Heart left ventricle (tissue), 16 donors: Measurements from ENCODE around the gene EXOC4. TPM values are rescaled to one million over a fixed set of nuclear protein-coding genes. Genes with fewer than 3 reads are reported as not detected.
A peak's percentile ranks its signal among the peaks of the same experiment; 100 is the strongest.

Source experiments
- ATAC-seq, 4 donors: fragments of 200-7000 bp; cut with Tn5 transposase; one replicate each; pipeline ENCODE4 v1.9.1; 2020 to 2022; ENCODE audit warnings: moderate library complexity in 4 of 4, mild to moderate bottlenecking in 3 of 4, moderate number of reproducible peaks in 1 of 4
- DNase-seq, 5 donors: peaks; one replicate each; pipeline ENCODE4 v3.0.0-alpha.2; 2020
- H3K27ac ChIP-seq, 12 donors: fragments of 200-600 bp; sonication (generic) in 4 of 12; one replicate each; pipeline versions ENCODE4 v1.5.0 to v1.8.0; 2016 to 2022; ENCODE audit warnings: mild to moderate bottlenecking in 2 of 12
- H3K27me3 ChIP-seq, 9 donors: fragments of 200-600 bp; sonication (generic) in 2 of 9; one replicate each; pipeline versions ENCODE4 v1.5.1 to v1.8.0; 2016 to 2022; ENCODE audit warnings: mild to moderate bottlenecking in 3 of 9
- H3K36me3 ChIP-seq, 9 donors: fragments of 200-600 bp; sonication (generic) in 2 of 9; one replicate each; pipeline versions ENCODE4 v1.5.0 to v1.8.0; 2018 to 2022; ENCODE audit warnings: mild to moderate bottlenecking in 2 of 9
- H3K4me1 ChIP-seq, 12 donors: fragments of 200-600 bp; sonication (generic) in 4 of 12; one replicate each; pipeline versions ENCODE4 v1.5.0 to v1.8.0; 2016 to 2022; ENCODE audit warnings: mild to moderate bottlenecking in 3 of 12
- H3K4me3 ChIP-seq, 12 donors: fragments of 200-600 bp; sonication (generic) in 4 of 12; one replicate each; pipeline versions ENCODE4 v1.5.0 to v1.8.0; 2017 to 2022; ENCODE audit warnings: mild to moderate bottlenecking in 9 of 12, moderate library complexity in 4 of 12
- H3K9me3 ChIP-seq, 12 donors: fragments of 200-600 bp; sonication (generic) in 4 of 12; one replicate each; pipeline versions ENCODE4 v1.5.0 to v1.8.0; 2016 to 2022; ENCODE audit warnings: mild to moderate bottlenecking in 1 of 12
- POLR2A ChIP-seq, 2 donors: fragments of 450-650 bp; IDR thresholded peaks; one replicate each; pipeline ENCODE4 v1.6.1; 2017; ENCODE audit warnings: antibody characterized with exemption in 2 of 2, mild to moderate bottlenecking in 2 of 2, moderate library complexity in 2 of 2
- WGBS, 4 donors: extraction: QIAGEN DNeasy Blood & Tissue Kit in 2 of 4; methylation state at CpG; one replicate each; pipeline versions ENCODE4 v1.1.5 to v1.1.7; 2013 to 2018; 5-methylcytosine and 5-hydroxymethylcytosine counted together
- intact Hi-C, 10 donors: fragments of 100-400 bp; cut with DNase I; formaldehyde crosslinking; loops; one replicate each; pipeline versions ENCODE4 v1.11.1 to v1.14.2; 2022
- polyA plus RNA-seq, 2 donors: library from polyadenylated mRNA; stranded (reverse); fragments of 200-250 nt; gene quantifications; one replicate each; pipeline ENCODE4 v1.2.3, GENCODE V29; 2013
- total RNA-seq, 9 donors: library from RNA; depleted of rRNA in 2 of 9; stranded (reverse); fragments of >200 nt in 2 of 9; fragmentation: NEBNext Ultra II Directional in 3 of 9; extraction: Animal tissue kit (Norgen Biotek cat#: 25700) in 3 of 9; gene quantifications; one replicate each; pipeline versions ENCODE4 v1.1.0 to v1.2.4, GENCODE V29; 2016 to 2023
- TF ChIP-seq, protein P1 (sequence below), 12 donors: fragments of 200-600 bp; sonication (generic) in 4 of 12; IDR thresholded peaks; one replicate each; pipeline versions ENCODE4 v1.5.0 to v1.8.0; 2018 to 2022; ENCODE audit warnings: antibody characterized with exemption in 12 of 12, mild to moderate bottlenecking in 5 of 12
- donor health status: ischemic (EF 13 %, LVEDD 7.1; RV severe dilation, severe dysfunction).
- donor health status: healthy with polysubstance abuse.
- donor health status: DM: no; HTN: yes; CAD: no.
- donor health status: DM: no; HTN: no; CAD: no.
- donor health status: ischemic (EF 25% LVEDD 6.9; RV normal size, moderate dysfunction).
- donor health status: ischemic (EF 25% LVEDD 5.7; RV mildly dilated, moderate dysfunction).
- donor health status: healthy.
- donor health status: DM: yes; HTN: yes; CAD: no.
- donor health status: ischemic (EF 35%, LVEDD 5.7; RV mildly dilated, moderate dysfunction).
- donor health status: nonischemic (EF 11% LVEDD 7.7; RV severe dilation, severe dysfunction).
- donor health status: DM: yes; HTN: yes; CAD: no.
- donor health status: PGD.
- donor health status: ischemic (EF 29% LVEDD 5.4; RV normal size, mild dysfunction).
- donor health status: nonischemic (EF 23%, LVEDD 6.1; RV moderate dilation, normal function).

The EXOC4 gene
- total and polyA plus RNA-seq, 11 donors: 8.8 to 61.2 (median 33.8) TPM

GRCh38 chr7:133252506-133252857, 396 bp upstream of the EXOC4 start:
- Histone ChIP-seq H3K4me3 (peak overlapping the region in 8 of 12 donors; percentile 27 to 96 (median 90)), H3K27ac (no peak overlapping the region)
- DNase-seq: no peak

DNA sequence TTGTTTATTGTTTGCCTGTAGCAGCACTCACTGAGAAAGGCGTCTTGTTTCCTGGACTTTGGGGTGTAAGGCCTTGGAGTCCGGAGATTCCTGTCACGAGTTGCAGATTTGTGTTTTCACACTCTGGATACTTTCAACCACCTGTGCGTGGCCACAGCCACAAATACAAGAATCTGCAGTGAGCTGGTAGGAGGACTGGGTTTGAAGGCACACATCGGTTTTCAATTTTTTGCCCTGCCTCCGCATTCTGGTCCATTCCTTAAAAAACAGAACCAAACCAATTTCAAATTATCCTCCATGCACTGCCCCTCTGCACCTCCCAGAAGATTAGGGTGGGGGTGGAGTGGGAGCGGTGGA, 619 bp downstream of the EXOC4 start:
- Histone ChIP-seq H3K27me3 (no peaks in the 10 kb centered on the region), H3K27ac (peak overlapping the region in 11 of 12 donors; percentile 59 to 90 (median 86)), H3K36me3 (no peaks in the 10 kb centered on the region), H3K9me3 (peaks cover 0 to 8% (median 0%) of the 10 kb centered on the region in 12 donors), H3K4me3 (peak overlapping the region; percentile 57 to 96 (median 90)), H3K4me1 (peaks cover 0 to 35% (median 9%) of the 10 kb centered on the region in 12 donors)
- WGBS, 4 donors: 4 to 6% (median 6%) methylated on average over 7 of the region's 7 CpGs
- DNase-seq: no peak
- TF ChIP-seq, protein P1, sequence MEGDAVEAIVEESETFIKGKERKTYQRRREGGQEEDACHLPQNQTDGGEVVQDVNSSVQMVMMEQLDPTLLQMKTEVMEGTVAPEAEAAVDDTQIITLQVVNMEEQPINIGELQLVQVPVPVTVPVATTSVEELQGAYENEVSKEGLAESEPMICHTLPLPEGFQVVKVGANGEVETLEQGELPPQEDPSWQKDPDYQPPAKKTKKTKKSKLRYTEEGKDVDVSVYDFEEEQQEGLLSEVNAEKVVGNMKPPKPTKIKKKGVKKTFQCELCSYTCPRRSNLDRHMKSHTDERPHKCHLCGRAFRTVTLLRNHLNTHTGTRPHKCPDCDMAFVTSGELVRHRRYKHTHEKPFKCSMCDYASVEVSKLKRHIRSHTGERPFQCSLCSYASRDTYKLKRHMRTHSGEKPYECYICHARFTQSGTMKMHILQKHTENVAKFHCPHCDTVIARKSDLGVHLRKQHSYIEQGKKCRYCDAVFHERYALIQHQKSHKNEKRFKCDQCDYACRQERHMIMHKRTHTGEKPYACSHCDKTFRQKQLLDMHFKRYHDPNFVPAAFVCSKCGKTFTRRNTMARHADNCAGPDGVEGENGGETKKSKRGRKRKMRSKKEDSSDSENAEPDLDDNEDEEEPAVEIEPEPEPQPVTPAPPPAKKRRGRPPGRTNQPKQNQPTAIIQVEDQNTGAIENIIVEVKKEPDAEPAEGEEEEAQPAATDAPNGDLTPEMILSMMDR (IDR thresholded peaks at IDR 0.05): no peak
- no peak for TF ChIP-seq POLR2A (IDR thresholded peaks at IDR 0.05)
- peak in 1 of 4 donors; percentile 31 for ATAC-seq
- intact Hi-C loops: loop anchor here in 3 of 10 donors (5.0 to 10.0 kb wide), 2 partner anchors 169 to 874 kb away; partner anchors contain the start of genes CHCHD3 (in 2 of the 3) and LRGUK (in 1 of the 3)

More at GRCh38 chr7:133252506-133252857, 396 bp upstream of the EXOC4 start:
- intact Hi-C loops: loop anchor here in 4 of 10 donors (1.0 to 10.0 kb wide), 3 partner anchors 168 to 875 kb away; partner anchors contain the start of genes CHCHD3 (in 3 of the 4) and LRGUK (in 1 of the 4)
- Histone ChIP-seq H3K9me3 (peaks cover 0 to 8% (median 0%) of the 10 kb centered on the region in 12 donors), H3K4me1 (peaks cover 0 to 35% (median 9%) of the 10 kb centered on the region in 12 donors), H3K27me3 (no peaks in the 10 kb centered on the region), H3K36me3 (no peaks in the 10 kb centered on the region)
- no peak for ATAC-seq
- WGBS, 4 donors: 68 to 70% (median 68%) methylated on average over 3 of the region's 3 CpGs
- TF ChIP-seq, protein P1 (IDR thresholded peaks at IDR 0.05): no peak
- no peak for TF ChIP-seq POLR2A (IDR thresholded peaks at IDR 0.05)

DNA sequence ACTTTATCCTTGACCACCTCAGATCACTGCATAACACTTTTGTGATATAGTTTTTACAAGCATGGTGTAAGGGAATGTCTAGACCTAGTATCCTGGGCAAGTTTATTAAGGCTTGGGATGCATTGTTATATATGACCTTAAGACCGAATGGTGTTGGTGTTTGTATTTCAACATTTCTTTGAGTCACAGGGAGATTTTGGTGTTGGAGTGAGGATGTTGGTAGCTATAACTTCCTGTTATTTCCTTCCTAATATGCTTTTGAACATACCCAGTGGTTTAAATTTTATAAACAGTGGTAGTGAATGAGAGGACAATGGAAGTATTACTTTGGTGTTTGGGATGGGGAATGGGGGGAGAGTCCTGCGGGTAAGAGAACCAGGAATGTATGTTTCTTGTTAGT, 2.6 kb downstream of the EXOC4 start:
- Histone ChIP-seq H3K27ac (peak overlapping the region in 1 of 12 donors; percentile 1), H3K27me3 (no peaks in the 10 kb centered on the region), H3K4me3 (no peak overlapping the region), H3K4me1 (peaks cover 0 to 35% (median 9%) of the 10 kb centered on the region in 12 donors), H3K9me3 (no peaks in the 10 kb centered on the region), H3K36me3 (no peaks in the 10 kb centered on the region)
- ATAC-seq: no peak
- intact Hi-C loops: loop anchor here in 2 of 10 donors (10.0 kb wide), 1 partner anchor 171 kb away; the partner anchor contains the start of gene CHCHD3 (in 2 of the 2)
- DNase-seq: no peak
- TF ChIP-seq POLR2A (IDR thresholded peaks at IDR 0.05): no peak
- TF ChIP-seq, protein P1 (IDR thresholded peaks at IDR 0.05): no peak
- WGBS, 4 donors: 89 to 100% (median 92%) methylated on average over 2 of the region's 2 CpGs

- Histone ChIP-seq H3K27ac (no peak overlapping the region), H3K9me3 (no peaks in the 10 kb centered on the region), H3K4me3 (no peak overlapping the region), H3K36me3 (no peaks in the 10 kb centered on the region), H3K4me1 (peaks cover 0 to 30% (median 9%) of the 10 kb centered on the region in 12 donors), H3K27me3 (no peaks in the 10 kb centered on the region)
- intact Hi-C loops: loop anchor here in 2 of 10 donors (10.0 kb wide), 1 partner anchor 173 kb away; the partner anchor contains the start of gene CHCHD3 (in 2 of the 2)
- 85 to 92% (median 86%) methylated on average over 6 of the region's 6 CpGs for WGBS, 4 donors
- no peak for DNase-seq
- no peak for ATAC-seq
- TF ChIP-seq, protein P1 (IDR thresholded peaks at IDR 0.05): no peak
- no peak for TF ChIP-seq POLR2A (IDR thresholded peaks at IDR 0.05)
Measured at GRCh38 chr7:133258174-133258573, 5.3 kb downstream of the EXOC4 start.
